Lower leg skin (tissue), 4 donors: Measurements from ENCODE around the gene PSEN2. TPM values are rescaled to one million over a fixed set of nuclear protein-coding genes. Genes with fewer than 3 reads are reported as not detected.

Experiments used
- DNase-seq, 2 donors: peaks; one replicate each; pipeline ENCODE4 v3.0.0-alpha.2; 2019; ENCODE audit warnings: low spot score in 2 of 2
- H3K4me3 ChIP-seq: fragments of 200-600 bp; sonication (generic); 2 replicates; pipeline ENCODE4 v1.5.1; 2017; ENCODE audit warnings: mild to moderate bottlenecking, low read depth; ENCODE audit not compliant: poor library complexity, severe bottlenecking
- CTCF ChIP-seq, 3 donors: fragments of 450-650 bp; IDR thresholded peaks; one replicate each; pipeline ENCODE4 v1.5.1; 2016; ENCODE audit warnings: antibody characterized with exemption in 3 of 3, mild to moderate bottlenecking in 3 of 3, moderate library complexity in 2 of 3
- POLR2A ChIP-seq, 2 donors: fragments of 450-650 bp; IDR thresholded peaks; one replicate each; pipeline ENCODE4 v1.6.1; 2016 to 2017; ENCODE audit warnings: antibody characterized with exemption in 2 of 2, mild to moderate bottlenecking in 1 of 2, moderate library complexity in 1 of 2
- WGBS, 2 donors: methylation state at CpG; one replicate each; pipeline ENCODE4 v1.1.5; 2018; 5-methylcytosine and 5-hydroxymethylcytosine counted together
- intact Hi-C: fragments of 100-400 bp; cut with DNase I; formaldehyde crosslinking; loops from one replicate; pipeline ENCODE4 v1.15.0; 2023; ENCODE audit warnings: low total_unique reads
- total RNA-seq, 4 donors: library from RNA; depleted of rRNA; stranded (reverse); fragments of >200 nt; gene quantifications; one replicate each; pipeline ENCODE4 v1.1.0, GENCODE V29; 2016

The PSEN2 gene
- total RNA-seq, 4 donors from 2014 or later: 10.9 to 36.0 (median 23.2) TPM

GRCh38 chr1:226903819-226904716 is 33.7 kb downstream of the PSEN2 start:
- no peak overlapping the region for H3K4me3 ChIP-seq
- 61% methylated on average over 12 of the region's 12 CpGs for WGBS, 2 donors
- intact Hi-C loops: no loop called here
- TF ChIP-seq CTCF (IDR thresholded peaks at IDR 0.05) (no peak), POLR2A (IDR thresholded peaks at IDR 0.05) (no peak)
- peak in 1 of 2 donors; percentile 68 for DNase-seq

- no peak for DNase-seq
- no peak overlapping the region for H3K4me3 ChIP-seq
- TF ChIP-seq CTCF (IDR thresholded peaks at IDR 0.05): no peak
- no peak for TF ChIP-seq POLR2A (IDR thresholded peaks at IDR 0.05)
- 67 to 73% methylated on average over 3 of the region's 3 CpGs for WGBS, 2 donors
- intact Hi-C loops: no loop called here
Observed at GRCh38 chr1:226904772-226905171, 34.4 kb downstream of the PSEN2 start.

GRCh38 chr1:226908419-226908818 is 38.0 kb downstream of the PSEN2 start:
- 94 to 96% methylated on average over 10 of the region's 10 CpGs for WGBS, 2 donors
- intact Hi-C loops: no loop called here
- peak in 1 of 2 donors; percentile 72 for DNase-seq
- no peak for TF ChIP-seq POLR2A (IDR thresholded peaks at IDR 0.05)
- TF ChIP-seq CTCF (IDR thresholded peaks at IDR 0.05): no peak
- no peak overlapping the region for H3K4me3 ChIP-seq

- 75 to 96% methylated on average over 1 of the region's 1 CpG for WGBS, 2 donors
- no peak for DNase-seq
- no peak for TF ChIP-seq CTCF (IDR thresholded peaks at IDR 0.05)
- no peak for TF ChIP-seq POLR2A (IDR thresholded peaks at IDR 0.05)
- H3K4me3 ChIP-seq: no peak overlapping the region
- intact Hi-C loops: no loop called here
Observed at GRCh38 chr1:226908913-226909312, 38.5 kb downstream of the PSEN2 start.

GRCh38 chr1:226912587-226913176 is 42.3 kb downstream of the PSEN2 start:
- intact Hi-C loops: no loop called here
- no peak overlapping the region for H3K4me3 ChIP-seq
- TF ChIP-seq POLR2A (IDR thresholded peaks at IDR 0.05) (no peak), CTCF (IDR thresholded peaks at IDR 0.05) (no peak)
- no peak for DNase-seq
- 52 to 58% methylated on average over 13 of the region's 13 CpGs for WGBS, 2 donors
